Measurements from ENCODE around the gene SNX9.

The SNX9 gene

GRCh38 chr6:157978021-157978783, 155.2 kb downstream of the SNX9 start:
- no peak for DNase-seq (ENCODE audit: low spot score)

- DNase-seq (ENCODE audit: low spot score): no peak
Measured at GRCh38 chr6:157980288-157981131, 157.5 kb downstream of the SNX9 start.

GRCh38 chr6:157981132-157981394, 158.0 kb downstream of the SNX9 start:
- DNase-seq (ENCODE audit: low spot score): no peak

GRCh38 chr6:157981395-157982101, 158.5 kb downstream of the SNX9 start, which contains the start of gene SYNJ2:
TSS of gene SYNJ2 (plus strand) at chr6:157981863. CDS start at chr6:157981962, 99 bp downstream.
- DNase-seq (ENCODE audit: low spot score): peak; percentile 76

DNA sequence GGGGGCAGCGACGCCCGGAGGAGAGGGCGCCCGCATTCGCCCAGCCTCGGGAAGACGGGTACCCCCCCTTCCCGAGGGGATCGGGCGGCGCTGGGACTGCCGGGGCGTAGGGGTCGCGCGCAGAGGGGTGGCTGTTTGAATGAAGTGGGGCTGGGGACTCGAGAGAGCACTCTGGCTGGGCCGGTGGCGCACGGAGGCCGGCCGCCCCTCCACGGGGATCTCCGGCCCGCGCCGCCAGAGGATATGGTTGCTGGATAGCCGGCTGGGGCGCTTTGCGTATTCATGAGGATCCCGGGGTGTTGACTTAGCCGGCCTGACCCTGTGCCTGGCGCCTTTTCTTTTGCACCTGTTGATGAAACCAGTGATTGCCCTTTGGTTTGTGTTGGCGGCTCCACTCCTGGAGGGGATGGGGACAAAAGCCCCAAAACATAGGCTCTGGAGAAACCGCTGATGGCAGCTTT, 159.1 kb downstream of the SNX9 start:
- DNase-seq (ENCODE audit: low spot score): peak; percentile 41

- peak; percentile 65 for DNase-seq (ENCODE audit: low spot score)
Measured at GRCh38 chr6:157982563-157983405, 159.7 kb downstream of the SNX9 start.

- DNase-seq (ENCODE audit: low spot score): no peak
Measured at GRCh38 chr6:157983406-157984119, 160.5 kb downstream of the SNX9 start.

DNA sequence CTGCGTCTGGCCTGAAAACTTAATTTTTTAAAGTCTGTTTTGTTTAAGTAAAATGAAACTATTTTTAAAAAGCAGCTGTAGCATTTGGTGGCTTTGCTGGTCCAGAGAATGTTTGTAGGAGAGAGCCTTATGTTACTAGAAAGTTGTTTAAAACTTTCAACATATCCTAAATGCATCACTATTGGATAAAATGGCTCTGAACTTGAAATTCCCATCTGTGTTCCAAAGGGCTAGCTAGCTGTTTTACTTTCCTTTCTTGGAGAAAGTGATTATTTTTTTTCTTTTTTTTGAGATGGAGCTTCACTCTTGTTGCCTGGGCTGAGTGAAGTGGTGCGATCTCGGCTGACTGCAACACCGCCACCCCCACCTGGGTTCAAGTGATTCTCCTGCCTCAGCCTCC, 161.1 kb downstream of the SNX9 start:
- DNase-seq (ENCODE audit: low spot score): no peak

- DNase-seq (ENCODE audit: low spot score): no peak
Measured at GRCh38 chr6:157984686-157985225, 161.7 kb downstream of the SNX9 start.

- DNase-seq (ENCODE audit: low spot score): no peak
Measured at GRCh38 chr6:157985378-157986155, 162.5 kb downstream of the SNX9 start.

- no peak for DNase-seq (ENCODE audit: low spot score)
Measured at GRCh38 chr6:157987788-157988699, 165.0 kb downstream of the SNX9 start.

DNA sequence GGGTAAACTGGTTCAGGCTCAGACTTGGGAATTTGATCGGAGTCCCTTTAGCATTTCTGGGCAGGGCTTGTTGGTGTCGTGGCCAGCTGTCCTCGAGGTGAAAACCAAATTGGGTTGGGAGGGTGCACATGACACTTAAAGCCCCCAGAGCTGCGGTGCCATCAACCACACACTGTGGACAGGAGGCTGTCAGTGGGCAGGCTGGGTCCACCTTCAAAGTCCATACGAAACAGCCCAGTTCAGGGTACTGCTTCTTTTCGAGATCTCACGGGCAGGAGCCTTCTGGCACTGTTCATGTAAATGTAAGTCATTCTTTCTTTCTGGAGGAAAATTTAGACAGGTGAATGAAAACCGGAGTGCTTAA, 165.6 kb downstream of the SNX9 start:
- DNase-seq (ENCODE audit: low spot score): no peak

GRCh38 chr6:157989541-157990289, 166.7 kb downstream of the SNX9 start:
- no peak for DNase-seq (ENCODE audit: low spot score)

DNA sequence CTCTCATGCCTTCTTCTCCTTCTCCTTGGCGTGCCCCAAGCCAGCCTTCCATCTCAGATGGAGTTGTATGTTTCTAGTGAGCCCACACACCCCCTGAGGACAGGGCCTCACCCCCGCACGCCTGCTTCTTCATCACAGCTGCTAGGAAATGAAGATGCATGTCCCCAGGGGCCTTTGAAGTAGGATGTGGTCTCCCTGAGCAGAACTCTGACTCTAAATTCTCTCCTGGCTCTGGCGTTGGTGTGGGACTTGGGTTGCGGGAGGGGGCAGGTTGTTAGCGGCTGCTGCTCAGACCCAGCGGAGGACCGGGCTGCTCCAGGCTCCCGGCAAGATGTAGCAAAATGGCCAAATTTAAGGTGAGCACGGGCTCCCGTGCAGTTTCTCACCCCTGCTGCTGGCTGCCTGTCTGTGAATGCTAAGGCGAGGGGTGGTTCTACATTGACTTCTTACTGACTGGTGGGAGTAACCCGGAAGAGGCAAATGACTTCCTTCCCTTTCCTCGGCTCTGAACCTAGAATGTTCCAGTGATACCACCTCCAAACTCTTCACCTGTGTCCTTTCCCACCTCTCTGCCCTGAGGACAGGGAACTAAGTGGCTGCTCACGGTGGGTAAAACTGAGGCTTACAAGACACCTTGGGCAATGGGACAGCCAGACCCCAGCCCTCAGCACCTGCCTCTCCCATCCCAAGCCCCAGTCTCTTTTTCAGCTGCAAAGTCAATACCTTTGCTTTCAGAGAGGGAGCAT, 167.4 kb downstream of the SNX9 start:
- no peak for DNase-seq (ENCODE audit: low spot score)

- no peak for DNase-seq (ENCODE audit: low spot score)
Measured at GRCh38 chr6:157991067-157991432, 168.0 kb downstream of the SNX9 start.

DNA sequence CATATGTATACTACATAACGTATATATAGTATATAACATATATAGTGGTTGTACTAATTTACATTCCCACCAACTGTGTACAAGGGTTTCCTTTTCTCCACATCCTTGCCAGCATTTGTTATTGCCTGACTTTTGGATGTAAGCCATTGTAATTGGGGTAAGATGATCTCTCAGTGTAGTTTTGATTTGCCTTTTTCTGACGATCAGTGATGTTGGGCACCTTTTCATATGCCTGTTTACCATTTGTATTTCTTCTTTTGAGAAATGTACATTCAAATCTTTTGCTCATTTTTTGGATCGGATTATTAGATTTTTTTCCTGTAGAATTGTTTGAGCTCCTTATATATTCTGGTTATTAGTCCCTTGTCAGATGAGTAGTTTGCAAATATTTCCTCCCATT, 170.0 kb downstream of the SNX9 start:
- DNase-seq (ENCODE audit: low spot score): no peak

- peak; percentile 82 for DNase-seq (ENCODE audit: low spot score)
Measured at GRCh38 chr6:157994125-157994795, 171.2 kb downstream of the SNX9 start.
